ENCODE data around the gene ADRA2B.

The ADRA2B gene

DNA sequence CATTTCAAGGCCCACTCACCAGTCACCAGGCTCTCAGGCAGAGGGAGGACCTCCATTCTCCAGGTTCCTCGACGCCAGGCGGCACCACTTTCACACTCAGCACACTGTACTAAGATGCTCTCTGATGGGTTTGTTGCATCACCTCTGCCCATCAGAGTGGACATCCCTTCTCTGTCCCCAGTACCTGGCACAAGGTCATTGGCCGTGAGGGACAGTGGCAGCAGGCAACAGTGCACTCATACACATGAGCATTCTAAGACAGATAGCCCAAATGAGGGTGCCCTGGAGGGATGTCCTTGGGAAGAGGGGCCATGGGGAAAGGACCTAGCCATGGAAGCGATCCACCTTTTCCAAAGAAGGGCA is 3.0 kb upstream of the ADRA2B start:
- in situ Hi-C loops (cut with HindIII; ENCODE audit: low sequenced_read_pairs): no loop called here

DNA sequence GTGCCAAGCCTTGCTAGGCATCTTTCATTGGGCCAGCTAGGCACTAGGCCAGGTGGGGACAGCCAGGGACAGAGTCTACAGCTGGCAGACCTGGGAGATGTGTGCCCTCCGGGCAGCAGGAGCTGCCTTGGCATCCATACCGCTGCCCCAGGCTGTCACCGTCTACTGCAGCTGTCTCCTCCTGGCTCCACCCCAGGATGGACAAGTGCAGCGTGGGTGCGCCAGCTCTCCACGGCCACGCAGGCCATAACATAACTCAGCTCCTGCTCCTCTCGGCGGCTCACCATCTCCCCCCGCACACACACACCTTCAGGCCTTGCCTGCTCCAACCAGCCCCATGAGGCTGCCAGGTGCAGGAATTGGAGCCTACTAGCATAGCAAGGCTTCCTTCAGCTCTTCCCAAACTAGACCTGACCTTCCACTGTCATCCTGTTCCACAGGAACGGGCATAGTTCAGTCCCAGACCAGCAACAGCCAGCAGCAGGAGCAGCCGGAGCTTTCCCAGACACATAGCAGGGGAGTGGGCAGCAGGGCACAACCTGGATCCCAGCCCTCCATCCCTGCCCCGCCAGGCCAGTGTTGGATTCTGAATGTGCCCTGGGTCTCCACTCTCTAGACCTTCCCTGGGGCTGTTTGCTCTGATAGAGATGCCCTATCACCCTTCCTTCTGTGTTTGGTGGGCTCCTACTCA is 2.5 kb upstream of the ADRA2B start:
- in situ Hi-C loops (cut with HindIII; ENCODE audit: low sequenced_read_pairs): no loop called here

DNA sequence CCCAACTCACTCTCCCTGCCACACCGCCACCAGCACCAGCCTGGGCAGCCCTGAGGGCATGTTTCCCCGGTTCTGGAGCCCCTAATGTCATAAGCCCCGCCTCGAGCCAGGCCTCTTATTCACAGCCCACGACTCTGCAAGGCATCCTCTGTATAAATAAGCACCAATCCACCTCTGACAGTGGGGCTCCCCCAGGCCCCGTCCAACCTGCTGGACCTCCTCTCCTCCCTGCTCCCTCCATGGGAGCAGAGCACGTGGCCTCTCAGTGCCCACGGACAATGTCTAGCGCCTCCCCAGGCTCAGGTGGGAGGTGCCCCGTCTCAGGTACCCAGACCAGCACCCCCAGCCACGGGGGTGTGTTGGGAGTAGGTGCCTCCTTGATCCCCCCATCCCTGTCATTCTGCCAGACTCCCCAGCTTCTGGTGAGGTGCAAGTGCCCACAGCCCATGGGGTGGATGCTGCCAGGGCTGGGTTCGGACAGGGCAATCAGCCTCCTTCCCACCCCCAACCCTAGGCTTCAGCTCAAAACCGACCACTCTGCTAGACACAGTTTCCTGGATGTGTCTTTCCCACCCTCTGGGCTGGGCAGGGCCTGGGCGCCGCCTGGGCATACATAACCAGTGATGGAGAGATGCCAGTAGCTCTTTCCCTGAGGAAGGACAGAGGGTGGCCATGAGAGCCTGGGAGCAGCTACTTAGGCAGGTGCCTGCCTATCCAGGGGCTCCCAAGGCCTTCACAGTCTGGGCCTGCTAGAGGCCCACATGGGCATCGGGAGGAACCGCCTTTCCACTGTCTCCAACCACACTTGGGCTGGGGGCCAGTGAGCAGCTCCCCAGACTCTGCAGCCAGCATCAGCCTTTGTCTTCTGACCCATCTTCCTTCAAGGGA is 1.6 kb upstream of the ADRA2B start:
- in situ Hi-C loops (cut with HindIII; ENCODE audit: low sequenced_read_pairs): no loop called here

DNA sequence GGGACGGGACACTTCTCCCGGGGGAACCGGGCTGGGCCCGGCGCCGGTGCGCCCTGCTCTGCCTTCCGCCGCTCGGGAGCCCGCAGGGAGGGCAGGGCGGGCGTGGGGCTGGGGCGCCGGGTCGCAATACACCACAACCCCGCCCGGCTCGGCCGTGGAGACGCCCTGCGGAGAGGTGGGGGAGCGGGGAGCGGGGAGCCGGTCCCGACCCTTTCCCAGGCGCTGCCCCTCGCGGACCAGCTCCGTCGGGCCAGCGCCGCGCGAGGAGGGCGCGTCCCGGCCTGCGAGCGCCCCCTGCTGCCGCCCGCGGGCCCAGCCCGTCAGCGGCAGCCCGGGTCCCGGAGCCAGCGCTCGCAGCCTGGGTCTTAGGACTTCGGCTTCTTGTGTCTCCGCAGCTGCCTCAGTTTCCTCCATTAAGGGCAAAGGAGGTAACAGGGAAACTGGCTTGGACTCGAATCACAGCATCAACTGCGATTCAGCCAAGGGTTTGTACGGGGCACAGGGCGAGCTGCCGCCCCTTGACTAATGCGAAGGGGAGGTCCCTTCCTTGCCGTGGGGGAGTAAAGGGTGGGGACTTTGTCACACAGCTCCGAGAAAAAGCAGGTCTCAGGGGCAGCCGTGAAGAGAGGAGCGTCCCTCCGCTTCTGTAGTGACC is 635 bp upstream of the ADRA2B start:
- in situ Hi-C loops (cut with HindIII; ENCODE audit: low sequenced_read_pairs): no loop called here

DNA sequence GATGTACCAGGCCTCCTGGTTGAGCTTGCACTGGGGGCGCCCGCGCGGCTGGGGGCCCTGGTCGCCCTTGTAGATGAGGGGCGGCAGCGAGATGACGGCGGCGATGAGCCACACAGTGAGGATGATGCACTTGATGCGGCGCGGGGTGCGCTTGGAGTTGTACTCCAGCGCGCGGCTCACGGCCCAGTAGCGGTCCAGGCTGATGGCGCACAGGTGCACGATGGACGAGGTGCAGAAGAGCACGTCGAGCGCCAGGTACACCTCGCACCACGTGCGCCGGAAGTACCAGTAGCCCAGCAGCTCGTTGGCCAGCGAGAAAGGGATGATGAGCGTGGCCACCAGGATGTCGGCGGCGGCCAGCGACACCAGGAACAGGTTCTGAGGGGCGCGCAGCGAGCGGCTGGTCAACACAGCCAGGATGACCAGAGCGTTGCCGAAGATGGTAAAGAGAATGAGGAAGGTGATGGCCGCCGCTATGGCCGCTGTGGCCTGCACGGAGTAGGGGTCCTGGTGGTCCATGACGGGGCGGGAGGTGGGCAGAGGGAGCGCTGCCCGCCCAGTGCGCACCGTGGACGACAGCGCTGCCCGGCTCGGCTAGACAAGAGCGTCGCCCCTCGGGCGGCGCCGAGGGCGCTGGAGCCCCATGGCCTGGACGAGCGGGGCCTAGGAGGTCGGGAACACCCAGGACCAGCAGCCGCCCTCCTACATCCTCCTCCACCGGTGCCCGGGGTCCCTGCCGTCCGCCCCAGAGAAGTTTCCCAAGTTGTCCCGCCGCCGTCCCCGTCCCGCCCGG is 544 bp downstream of the ADRA2B start:
- in situ Hi-C loops (cut with HindIII; ENCODE audit: low sequenced_read_pairs): no loop called here

DNA sequence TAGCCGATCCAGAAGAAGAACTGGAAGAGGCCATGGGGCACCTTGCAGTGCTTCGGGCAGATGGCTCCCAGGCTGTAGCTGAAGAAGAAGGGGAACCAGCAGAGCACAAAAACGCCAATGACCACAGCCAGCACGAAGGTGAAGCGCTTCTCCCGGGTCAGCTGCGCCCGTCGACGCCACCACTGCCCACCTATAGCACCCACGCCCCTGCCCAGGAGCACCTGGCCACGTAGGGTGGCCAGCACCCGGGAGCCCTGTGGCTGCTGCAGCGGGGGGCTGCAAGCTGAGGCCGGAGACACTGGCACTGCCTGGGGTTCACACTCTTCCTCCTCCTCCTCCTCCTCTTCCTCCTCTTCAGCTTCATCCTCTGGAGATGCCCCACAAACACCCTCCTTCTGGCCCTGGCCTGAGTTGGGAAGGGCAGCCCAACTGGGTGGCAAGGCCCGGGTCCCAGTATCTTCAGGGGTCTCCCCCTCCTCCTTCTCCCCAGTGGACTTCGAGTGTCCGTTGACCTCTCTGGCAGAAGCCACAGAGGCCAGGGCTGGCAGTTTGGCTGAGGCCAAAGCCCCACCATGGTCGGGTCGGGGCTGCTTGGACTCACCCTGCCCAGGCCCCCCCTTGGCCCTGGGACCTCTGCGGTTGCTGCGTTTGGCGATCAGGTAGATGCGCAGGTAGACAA is 1.3 kb downstream of the ADRA2B start:
- in situ Hi-C loops (cut with HindIII; ENCODE audit: low sequenced_read_pairs): no loop called here

DNA sequence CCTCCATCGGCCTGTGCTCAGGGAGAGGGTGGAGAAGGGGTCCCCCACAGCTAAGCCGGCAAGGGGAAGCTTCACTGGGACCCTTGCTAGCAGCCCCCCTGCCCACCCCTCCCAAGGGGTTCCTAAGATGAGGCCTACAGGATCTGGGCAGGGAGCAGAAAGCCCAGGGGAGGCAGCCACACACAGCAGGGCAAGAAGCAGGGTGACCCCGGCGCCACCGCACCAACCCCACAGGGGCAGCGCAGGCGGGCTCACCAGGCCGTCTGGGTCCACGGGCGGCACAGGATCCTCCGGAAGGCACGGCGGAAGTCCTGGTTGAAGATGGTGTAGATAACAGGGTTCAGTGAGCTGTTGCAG is 1.8 kb downstream of the ADRA2B start:
- in situ Hi-C loops (cut with HindIII; ENCODE audit: low sequenced_read_pairs): no loop called here

DNA sequence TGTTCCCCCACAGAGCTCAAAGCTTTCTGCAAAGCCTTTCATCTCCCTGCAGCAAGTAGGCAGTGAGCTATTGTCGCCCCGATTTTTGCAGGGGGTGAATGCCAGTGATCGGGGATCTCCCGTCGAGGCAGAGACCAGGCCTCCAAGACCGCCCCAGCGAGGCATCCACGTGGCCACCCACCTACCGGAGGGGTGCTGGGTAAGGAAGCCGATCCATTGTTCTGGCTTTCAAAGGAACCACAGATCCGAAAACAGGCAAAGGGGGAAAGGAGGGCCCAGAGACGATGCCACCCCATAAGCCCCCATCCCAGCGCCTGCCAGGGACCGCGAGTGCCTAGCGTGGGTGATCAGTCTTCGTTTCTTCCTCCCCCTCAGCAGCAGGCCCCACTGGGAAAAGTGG is 2.4 kb downstream of the ADRA2B start:
- in situ Hi-C loops (cut with HindIII; ENCODE audit: low sequenced_read_pairs): no loop called here

DNA sequence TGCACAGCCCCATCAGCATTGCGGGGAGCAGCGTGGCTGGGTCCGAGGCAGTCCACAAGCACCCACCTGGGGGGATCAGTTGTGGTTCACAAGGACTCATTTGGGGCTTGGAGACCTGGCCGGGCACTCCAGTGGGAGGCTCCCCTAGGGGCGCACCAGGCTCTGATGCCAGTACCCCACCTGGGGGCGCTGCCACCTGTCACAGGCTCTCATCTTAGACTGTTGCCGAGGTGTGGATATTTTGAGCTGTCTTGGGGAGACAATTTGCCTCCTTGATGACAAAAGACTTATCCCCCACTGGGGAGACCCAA is 3.0 kb downstream of the ADRA2B start:
- in situ Hi-C loops (cut with HindIII; ENCODE audit: low sequenced_read_pairs): no loop called here

DNA sequence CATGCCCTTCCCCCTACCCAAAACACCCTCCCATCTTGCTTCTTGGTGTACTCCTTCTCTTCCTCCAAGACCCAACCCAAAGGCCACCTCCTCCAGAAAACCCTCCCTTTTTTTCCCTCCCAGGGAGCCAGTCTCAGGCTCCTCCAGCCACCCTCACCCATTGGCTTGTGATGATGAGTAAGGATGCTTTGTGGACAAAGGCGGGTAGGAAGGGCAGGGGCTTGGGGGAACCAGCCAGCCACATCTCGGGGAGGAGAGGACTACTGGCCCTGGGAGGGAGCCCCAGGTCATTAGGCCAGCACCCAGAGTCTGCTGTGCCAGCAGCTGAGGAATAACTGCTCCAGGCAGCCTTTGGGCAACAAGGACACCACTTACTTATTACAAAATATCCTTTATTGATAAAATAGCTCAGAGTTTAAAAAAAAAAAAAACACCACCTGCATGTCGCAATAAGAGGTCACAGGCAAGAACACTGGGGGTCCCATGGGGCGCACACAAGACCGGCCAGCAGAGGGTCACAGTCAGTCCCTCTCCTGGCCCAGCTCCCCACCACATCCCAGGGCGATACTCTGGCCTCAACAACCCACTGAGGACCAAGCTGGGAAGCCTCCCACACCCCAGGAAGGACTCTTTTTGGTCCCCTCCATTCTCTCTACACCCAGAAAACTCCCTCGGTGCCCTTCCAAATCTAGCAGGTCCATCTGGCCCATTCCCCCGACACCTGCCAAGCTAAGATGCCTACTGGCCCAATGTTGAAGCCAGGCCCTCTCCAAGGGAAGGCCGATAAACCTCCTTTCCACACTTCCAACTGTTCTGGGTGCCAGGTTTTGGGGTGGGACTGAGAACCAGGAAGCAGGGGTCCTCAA is 3.6 kb downstream of the ADRA2B start:
- in situ Hi-C loops (cut with HindIII; ENCODE audit: low sequenced_read_pairs): no loop called here

DNA sequence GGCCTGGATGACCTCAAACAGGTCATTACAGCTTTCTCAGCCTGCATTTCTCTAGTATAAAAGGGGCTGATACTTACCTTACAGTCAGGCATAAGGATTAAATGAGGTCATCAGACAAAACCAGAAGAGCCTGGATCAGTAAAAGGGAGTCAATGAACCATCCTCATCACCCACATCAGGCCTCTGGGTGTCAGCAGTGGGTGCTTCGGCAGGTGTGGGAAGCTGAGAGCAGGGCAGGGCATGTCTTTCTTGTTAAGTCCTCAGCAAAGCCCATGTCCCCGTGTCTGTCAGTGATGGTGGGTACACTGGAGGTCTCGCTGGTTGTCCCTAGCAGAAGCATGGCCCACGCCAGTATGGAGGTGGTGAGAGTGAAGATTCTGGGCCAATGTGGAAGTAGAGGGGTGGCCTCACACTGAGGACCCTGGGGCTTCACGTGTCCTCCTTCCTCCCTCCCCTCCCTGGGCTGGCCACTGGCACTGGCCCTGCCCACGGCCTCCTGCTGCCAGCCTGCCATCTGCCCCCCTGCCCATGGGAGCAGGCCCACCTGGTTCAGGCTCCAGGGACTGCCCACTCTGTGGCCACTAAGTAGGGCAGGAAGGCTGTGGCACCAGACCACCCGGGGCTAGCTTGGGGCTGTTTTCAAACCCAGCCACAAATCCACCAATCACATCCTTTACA is 4.4 kb downstream of the ADRA2B start:
- in situ Hi-C loops (cut with HindIII; ENCODE audit: low sequenced_read_pairs): no loop called here

DNA sequence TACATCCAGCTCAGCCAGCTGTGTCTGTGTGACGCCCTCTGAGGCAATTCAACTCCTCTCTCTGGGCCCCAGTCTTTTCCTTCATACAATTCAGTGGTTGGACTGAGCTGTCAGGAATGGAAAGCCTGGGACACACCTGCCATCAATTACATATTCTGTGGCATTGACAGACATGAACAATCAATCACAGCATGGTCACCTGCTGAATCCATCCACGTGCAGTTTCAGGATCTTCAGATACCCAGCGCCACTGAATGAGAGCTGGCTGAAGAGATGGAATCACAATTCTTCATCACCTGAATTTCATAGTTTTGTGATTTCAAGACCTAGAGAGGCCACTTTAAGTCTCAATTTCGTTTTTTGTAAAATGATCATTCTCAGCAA is 5.1 kb downstream of the ADRA2B start:
- in situ Hi-C loops (cut with HindIII; ENCODE audit: low sequenced_read_pairs): no loop called here

DNA sequence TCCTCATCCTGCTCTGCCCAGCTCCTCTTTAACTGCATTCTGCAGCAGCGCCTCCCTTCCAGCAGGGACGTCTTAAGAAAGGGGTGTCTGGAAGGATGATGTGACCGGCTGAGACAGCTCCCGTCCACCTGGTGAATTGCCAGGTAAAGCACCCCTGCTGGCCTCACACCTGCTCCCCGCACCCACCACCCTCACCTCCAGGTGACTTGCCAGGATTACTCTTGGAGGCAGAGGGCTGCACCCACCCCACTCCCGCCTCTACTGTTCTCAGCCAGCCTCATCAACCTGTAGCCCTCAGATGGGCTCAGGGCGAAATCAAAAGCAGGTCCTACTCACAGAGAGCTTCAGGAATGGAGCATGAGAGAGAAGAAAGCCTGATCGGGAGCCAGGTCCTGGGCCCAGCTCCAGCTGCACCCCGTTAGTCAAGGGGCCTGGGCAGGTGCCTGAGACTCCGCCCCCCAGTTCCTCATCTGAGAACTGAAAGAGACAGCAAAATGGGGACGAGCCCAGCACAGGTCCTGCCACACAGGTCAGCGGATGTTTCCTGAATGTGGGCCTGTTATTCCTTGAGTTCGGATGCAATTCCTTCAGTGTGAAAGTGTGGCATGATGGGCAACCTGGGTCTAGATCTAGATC is 5.6 kb downstream of the ADRA2B start:
- in situ Hi-C loops (cut with HindIII; ENCODE audit: low sequenced_read_pairs): no loop called here

DNA sequence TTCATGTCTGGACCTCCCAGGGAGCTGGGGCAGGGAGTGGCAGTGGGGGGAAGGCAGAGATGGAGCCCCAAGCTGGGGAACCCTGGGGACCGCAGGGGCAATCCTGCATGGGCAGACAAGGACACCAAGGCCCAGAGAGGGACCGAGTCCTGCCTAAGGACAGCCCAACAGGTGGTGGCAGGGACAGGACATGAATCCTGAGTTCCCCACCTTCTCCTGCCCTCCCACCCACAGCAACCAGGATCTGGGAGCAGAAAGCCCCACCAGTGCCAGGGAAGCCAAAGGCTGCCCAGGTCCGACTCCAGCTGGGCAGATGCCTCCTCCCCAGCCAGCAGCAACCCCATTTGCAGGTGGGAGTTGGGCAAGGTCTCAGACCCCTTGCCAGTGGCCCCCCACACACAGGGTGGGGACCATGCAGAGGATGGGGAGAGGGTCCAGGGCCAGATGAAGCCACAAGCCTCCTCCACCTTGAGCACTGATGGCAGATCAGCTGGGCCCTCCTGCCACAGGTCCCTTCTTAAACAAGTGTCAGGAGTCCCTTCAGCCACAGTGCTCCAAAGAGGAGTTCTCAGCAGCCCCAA is 6.3 kb downstream of the ADRA2B start:
- in situ Hi-C loops (cut with HindIII; ENCODE audit: low sequenced_read_pairs): no loop called here

DNA sequence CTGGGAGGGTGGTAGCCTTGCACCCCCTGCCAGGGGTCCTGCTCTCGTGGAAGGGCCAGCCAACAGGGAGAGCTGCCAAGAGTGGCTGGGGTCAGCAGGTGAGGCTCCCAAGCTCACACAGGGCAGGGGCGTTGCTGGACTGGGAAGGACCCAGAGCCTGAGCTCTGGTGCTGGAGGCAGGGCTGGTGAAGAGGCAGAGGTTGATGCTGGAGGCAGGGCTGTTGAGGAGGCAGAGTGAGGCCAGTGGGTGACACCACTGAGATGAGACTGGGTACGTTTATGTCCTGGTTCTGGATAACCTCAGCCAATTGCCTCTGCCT is 7.0 kb downstream of the ADRA2B start:
- in situ Hi-C loops (cut with HindIII; ENCODE audit: low sequenced_read_pairs): no loop called here

DNA sequence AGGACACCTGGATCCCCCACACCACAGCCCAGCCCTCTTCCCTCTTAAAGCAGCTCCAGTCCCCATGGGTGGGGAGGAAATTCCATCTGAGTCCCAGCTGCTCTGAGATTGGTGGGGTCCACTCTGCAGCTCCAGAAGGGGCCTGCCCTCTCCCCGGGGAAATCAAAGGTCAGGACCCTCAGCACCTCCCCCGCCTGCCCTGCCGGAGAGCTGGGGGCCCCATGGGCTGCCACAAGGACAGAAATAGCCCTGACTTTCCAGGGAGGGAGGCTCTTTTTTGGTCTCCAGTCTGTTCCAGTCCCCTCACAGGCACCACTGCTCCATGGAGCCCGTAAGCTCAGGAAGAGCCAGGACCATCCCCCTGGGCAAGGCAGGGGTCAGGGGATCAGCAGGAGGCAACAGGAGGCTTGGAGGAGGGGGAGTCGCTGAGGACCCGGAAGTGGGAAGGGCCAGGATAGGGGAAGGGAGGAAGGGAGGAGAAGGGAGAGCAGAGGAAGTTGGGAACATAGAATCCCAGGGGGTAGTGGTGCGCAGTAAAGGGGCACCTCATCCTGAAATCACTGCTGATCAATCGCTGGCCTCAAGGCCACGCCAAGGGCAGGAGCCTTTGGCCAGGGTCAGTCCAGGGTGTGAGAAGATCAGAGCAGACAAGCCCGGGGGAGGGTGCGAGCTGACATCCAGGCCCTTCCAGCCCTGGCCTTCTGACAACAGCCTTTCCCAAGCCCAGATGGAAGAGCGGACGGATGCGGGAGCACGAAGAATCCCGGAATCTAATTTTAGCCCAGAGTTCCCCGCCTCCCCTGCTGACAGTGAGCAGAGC is 7.6 kb downstream of the ADRA2B start:
- in situ Hi-C loops (cut with HindIII; ENCODE audit: low sequenced_read_pairs): no loop called here

DNA sequence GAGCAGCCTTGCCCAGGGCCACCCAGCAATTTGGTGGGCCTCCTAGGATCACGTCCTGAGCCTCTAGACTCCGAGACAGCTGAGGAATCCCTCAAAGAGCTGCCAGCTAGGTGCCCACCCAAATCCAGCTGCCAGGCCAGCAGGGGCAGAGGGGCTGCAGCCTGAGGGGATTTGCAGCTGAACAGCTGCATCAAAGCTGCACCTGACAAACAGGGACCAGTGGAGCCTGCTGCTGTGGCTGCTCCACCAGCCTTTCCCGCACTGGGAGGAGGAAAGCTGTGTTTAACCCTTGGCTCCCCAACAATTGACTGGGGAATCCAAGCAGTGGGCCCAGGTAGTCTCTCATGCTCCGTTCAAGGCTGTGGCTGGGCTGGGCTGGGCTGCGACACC is 8.2 kb downstream of the ADRA2B start:
- in situ Hi-C loops (cut with HindIII; ENCODE audit: low sequenced_read_pairs): no loop called here

DNA sequence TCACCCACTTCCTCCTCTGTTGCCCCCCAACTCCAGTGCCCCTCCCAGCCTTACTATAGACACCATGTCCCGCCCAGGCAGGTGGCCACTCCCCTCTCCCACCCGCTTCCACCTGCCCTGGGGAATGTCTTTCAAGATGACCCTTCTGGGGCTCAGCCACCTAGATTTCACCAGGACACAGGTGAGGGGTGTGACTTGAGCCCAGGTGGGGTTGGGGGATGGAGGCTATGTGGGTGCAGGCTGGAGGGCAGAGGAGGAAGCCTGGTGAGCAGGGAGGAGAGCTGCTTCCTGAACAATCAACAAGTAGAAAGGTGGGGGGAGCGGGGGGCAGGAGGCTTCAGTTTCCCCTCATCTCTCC is 8.7 kb downstream of the ADRA2B start:
- in situ Hi-C loops (cut with HindIII; ENCODE audit: low sequenced_read_pairs): no loop called here

Data from DLD1 (cell line).